Measurements from ENCODE around the gene NSD2. TPM values are rescaled to one million over a fixed set of nuclear protein-coding genes. Genes with fewer than 3 reads are reported as not detected.

The NSD2 gene
- total and polyA plus RNA-seq, 4 donors: 5.1 to 71.5 (median 11.6) TPM

- no peak for DNase-seq (ENCODE audit: low spot score)
- TF ChIP-seq YY1 (IDR thresholded peaks at IDR 0.05): no peak
- TF ChIP-seq TAF1 (conservative IDR thresholded peaks at IDR 0.05): no peak
- no peak for TF ChIP-seq ATF3 (IDR thresholded peaks at IDR 0.05)
- no peak for TF ChIP-seq HNF4G (IDR thresholded peaks at IDR 0.05)
- Histone ChIP-seq H3K9ac (ENCODE audit: low read depth in 1 of 2, low read length in 2 of 2) (no peak overlapping the region), H3K36me3 (ENCODE audit: control insufficient read depth in 4 of 4, insufficient read depth in 3 of 4, low read depth in 1 of 4, low read length in 3 of 4) (peaks cover 7 to 18% (median 10%) of the 10 kb centered on the region in 4 donors), H3K4me3 (ENCODE audit: low read depth in 1 of 3, low read length in 3 of 3) (no peak overlapping the region), H3K9me3 (ENCODE audit: control insufficient read depth in 4 of 4, low read length in 3 of 4) (no peaks in the 10 kb centered on the region), H3K27ac (ENCODE audit: low read depth in 1 of 2, low read length in 2 of 2) (no peak overlapping the region), H3K27me3 (ENCODE audit: control insufficient read depth in 4 of 4, insufficient read depth in 4 of 4, low read length in 3 of 4) (no peaks in the 10 kb centered on the region), H3K4me1 (ENCODE audit: control insufficient read depth in 4 of 4, insufficient read depth in 4 of 4, low read length in 3 of 4) (no peaks in the 10 kb centered on the region)
- 95% methylated on average over 8 of the region's 8 CpGs for WGBS
These were observed 66.8 kb downstream of the NSD2 start for GRCh38 chr4:1938027-1938426.

- no peak overlapping the region for H3K4me3 ChIP-seq (ENCODE audit: low read depth in 1 of 3, low read length in 3 of 3)
- no peaks in the 10 kb centered on the region for H3K4me1 ChIP-seq (ENCODE audit: control insufficient read depth in 4 of 4, insufficient read depth in 4 of 4, low read length in 3 of 4)
- no peak for TF ChIP-seq EGR1 (IDR thresholded peaks at IDR 0.05; ENCODE audit: low read depth in 2 of 2)
- TF ChIP-seq HNF4A (conservative IDR thresholded peaks at IDR 0.05): no peak
- TF ChIP-seq JUND (IDR thresholded peaks at IDR 0.05): no peak
- TF ChIP-seq ATF3 (IDR thresholded peaks at IDR 0.05): no peak
- no peak for TF ChIP-seq RXRA (IDR thresholded peaks at IDR 0.05)
- TF ChIP-seq HNF4G (IDR thresholded peaks at IDR 0.05): no peak
- TF ChIP-seq GABPA (IDR thresholded peaks at IDR 0.05 in 1 of 2, conservative IDR thresholded peaks at IDR 0.05 in 1 of 2): no peak
- no peak for TF ChIP-seq REST (IDR thresholded peaks at IDR 0.05)
- no peak for TF ChIP-seq CTCF (IDR thresholded peaks at IDR 0.05; ENCODE audit: low read depth, low read length, missing input control)
- no peak for TF ChIP-seq FOXA1 (IDR thresholded peaks at IDR 0.05)
- no peak overlapping the region for H3K9ac ChIP-seq (ENCODE audit: low read depth in 1 of 2, low read length in 2 of 2)
- DNase-seq (ENCODE audit: low spot score): no peak
- WGBS: 96% methylated on average over 11 of the region's 11 CpGs
- no peaks in the 10 kb centered on the region for H3K9me3 ChIP-seq (ENCODE audit: control insufficient read depth in 4 of 4, low read length in 3 of 4)
- no peak overlapping the region for H3K27ac ChIP-seq (ENCODE audit: low read depth in 1 of 2, low read length in 2 of 2)
- H3K36me3 ChIP-seq (ENCODE audit: control insufficient read depth in 4 of 4, insufficient read depth in 3 of 4, low read depth in 1 of 4, low read length in 3 of 4): peaks cover 7 to 18% (median 10%) of the 10 kb centered on the region in 4 donors
- H3K27me3 ChIP-seq (ENCODE audit: control insufficient read depth in 4 of 4, insufficient read depth in 4 of 4, low read length in 3 of 4): no peaks in the 10 kb centered on the region
These were observed 68.7 kb downstream of the NSD2 start for GRCh38 chr4:1939664-1940509.

Data from liver (tissue), 9 donors.